Peyer's patch (tissue), 4 donors: ENCODE measurements around the gene LRRC32.

ENCODE experiments used
- CTCF ChIP-seq, 6 experiments: fragments of 450-650 bp in 4 of 6; fragments of 200-600 bp in 2 of 6; sonication (generic) in 1 of 6; IDR thresholded peaks; one replicate each; pipeline ENCODE4 v1.5.1; 2017 to 2019; ENCODE audit warnings: antibody characterized with exemption in 6 of 6, mild to moderate bottlenecking in 3 of 6, moderate library complexity in 1 of 6
- POLR2A ChIP-seq, 2 donors: fragments of 450-650 bp; IDR thresholded peaks; one replicate each; pipeline ENCODE4 v1.5.1; 2017; ENCODE audit warnings: antibody characterized with exemption in 2 of 2, mild to moderate bottlenecking in 2 of 2, moderate library complexity in 2 of 2

GRCh38 chr11:76623171-76623883, 47.2 kb downstream of the LRRC32 start:
- TF ChIP-seq POLR2A (IDR thresholded peaks at IDR 0.05) (no peak), CTCF (IDR thresholded peaks at IDR 0.05) (no peak)
